NOMO-1 (cell line): ENCODE results near the gene SENP6.

Experiments
- DNase-seq, 2 experiments: peaks; one replicate each; lab custom pipeline; 2025; ENCODE audit not compliant: unreplicated experiment in 2 of 2; lab: John Stamatoyannopoulos, UW

Gene SENP6

DNA sequence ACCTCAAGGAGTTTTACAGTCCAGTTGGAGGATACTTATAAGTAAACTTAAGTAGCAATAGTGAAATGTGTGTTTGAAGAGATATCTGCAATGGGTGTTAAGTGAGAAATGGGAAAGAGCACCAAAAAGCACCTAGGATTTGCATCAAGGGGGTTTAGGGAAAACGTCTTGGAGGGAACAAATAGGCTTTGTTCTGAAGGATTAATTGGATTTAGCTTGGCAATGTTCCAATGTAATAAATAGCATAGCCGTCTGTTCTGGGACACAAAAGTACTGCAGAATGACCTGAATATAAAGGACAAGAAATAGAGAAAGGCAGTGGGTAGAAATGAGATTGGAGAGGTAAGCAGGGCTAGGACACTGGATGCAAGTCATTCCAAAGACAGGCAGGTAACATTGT is 144.5 kb downstream of the SENP6 start:
- DNase-seq, result no peak

DNA sequence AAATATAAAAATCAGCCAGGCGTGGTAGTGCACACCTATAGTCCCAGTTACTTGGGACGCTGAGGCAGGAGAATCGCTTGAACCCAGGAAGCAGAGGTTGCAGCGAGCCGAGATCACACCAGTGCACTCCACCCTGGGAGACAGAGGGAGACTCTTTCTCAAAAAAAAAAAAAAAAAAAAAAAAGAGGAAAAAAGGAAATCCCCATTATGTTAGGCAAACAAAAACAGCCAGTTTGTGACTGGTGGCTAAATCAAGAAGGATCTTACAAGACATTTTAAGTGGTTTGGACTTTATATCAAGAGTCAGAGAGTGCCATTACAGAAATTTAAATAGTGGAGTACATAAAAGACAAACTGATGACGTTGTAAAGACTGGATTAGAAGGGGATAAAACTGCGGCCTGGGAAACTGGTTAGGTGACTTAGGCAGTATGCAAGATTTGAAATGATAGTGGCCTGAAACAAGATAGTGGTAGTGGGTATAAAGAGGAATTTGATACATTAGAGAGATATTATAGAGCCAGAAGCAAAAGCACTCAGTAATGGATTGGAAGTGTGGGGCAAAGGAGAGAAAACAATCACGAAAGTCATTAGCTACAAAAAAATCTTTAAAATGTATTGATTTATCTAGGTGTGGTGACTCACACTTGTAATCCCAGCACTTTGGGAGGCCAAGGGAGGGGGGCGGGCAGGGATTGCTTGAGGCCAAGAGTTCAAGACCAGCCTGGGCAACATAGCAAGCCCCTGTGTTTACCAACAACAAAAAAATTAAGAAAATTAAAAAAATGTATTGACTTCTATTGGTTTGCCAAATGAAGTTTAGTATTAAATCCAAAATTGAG is 145.7 kb downstream of the SENP6 start:
- DNase-seq, result no peak

GRCh38 chr6:75748003-75748742 is 146.5 kb downstream of the SENP6 start:
- peak; percentile 46 to 78 for DNase-seq

DNA sequence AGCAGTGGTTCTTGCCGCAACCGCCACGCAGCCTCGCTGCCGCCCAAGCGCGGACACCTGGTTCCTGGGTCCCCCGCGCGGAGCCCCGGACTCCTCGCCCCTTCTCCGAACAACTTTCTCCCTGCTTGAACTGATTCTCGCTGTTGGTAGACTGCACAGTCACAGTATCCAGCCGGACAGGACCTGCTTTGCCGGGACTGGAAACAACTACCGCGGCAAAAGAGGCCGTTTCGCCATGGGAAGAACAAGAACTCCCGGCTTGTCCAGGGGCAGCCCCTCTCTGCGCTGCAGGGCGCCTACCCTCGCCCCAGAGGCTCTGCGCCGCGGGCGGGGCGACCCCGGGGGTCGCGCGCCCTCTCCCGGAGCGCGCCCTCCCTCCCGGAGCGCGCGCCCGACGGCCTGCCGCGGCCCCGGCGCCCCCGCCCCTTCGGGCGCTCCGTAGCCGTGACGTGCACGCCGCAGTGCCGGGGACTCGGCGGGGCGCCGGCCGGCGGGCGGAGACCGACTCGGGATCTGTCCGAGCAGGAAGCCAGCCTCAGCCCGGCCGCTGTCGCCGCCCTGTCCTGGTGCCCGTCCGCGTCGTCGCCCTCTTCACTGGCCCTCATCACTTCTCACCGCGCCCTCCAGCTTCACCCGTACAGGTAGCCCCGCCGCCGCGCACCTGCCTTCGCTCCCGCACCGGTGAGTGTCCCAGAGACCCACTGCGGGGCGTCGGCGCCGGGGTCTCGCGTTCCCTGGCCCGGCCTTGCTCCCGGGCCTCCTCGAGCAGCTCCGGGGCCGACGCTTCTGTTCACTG is 147.3 kb downstream of the SENP6 start, which contains the start of gene MYO6:
MYO6 (plus strand) TSS at position 497 of the 796 bp plus-strand sequence. CDS start 68,309 bp downstream, outside the sequence.
- peak; percentile 35 to 57 for DNase-seq

DNA sequence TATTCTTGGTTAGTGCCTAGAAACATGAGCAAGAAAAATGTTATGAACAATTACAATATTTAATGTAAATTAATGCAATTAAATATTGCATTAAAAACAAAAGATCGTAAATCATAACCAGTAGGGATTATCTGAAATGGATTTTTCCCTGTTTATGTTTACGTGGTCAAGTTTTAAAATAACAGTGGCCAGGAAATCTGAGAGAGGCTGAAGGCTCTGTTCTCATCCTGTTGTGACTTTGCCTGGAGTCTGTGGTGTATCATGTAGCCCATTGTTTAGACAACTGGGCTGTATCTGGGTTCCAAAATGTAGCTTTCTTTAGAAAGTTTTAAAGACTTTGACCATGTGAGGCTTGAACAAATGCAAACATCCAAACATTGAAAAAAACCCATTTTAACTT is 149.8 kb downstream of the SENP6 start:
- DNase-seq, result no peak

GRCh38 chr6:75752365-75752764 is 150.7 kb downstream of the SENP6 start:
- no peak for DNase-seq

GRCh38 chr6:75755704-75756103 is 154.0 kb downstream of the SENP6 start:
- DNase-seq, result peak; percentile 40 to 68

DNA sequence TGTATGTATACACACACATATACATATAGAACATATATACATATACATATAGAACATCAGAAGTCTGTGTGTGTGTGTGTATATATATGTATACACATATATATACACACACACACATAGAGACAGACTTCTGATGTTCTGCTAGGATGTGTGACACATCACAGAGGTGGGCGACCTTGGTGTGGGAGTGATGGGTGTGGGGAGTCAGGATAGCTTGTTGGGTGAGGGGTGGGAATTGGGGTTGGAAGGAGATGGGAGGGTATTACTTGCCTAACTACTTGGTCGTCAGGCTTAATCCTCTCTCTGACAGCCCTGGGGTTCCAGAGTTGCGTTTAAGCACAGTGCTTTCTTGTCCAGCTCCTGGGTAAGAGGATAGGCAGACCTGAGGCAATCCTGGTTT is 155.6 kb downstream of the SENP6 start:
- no peak for DNase-seq

GRCh38 chr6:75758061-75758460 is 156.4 kb downstream of the SENP6 start:
- DNase-seq, result peak; percentile 67 to 76

DNA sequence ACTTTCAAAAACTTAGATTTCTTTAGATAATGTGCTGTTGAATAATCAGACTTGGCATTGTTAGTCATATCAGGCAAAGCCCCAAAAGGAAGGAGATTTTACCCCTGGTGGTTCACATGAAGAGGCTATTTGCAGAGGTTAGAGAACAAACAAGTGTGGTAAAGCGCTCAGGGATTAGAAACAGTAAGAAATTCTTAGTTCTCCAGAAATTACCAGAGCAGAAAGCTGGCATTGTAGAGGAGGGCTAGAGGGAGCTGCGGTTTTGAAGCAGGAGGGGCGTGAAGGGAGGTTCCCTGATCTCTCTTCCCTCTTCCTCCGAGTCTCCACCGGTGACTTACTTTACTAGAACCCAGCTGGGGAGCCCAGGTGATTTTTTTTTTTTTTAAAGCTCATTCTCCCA is 157.5 kb downstream of the SENP6 start:
- peak; percentile 32 to 61 for DNase-seq

DNA sequence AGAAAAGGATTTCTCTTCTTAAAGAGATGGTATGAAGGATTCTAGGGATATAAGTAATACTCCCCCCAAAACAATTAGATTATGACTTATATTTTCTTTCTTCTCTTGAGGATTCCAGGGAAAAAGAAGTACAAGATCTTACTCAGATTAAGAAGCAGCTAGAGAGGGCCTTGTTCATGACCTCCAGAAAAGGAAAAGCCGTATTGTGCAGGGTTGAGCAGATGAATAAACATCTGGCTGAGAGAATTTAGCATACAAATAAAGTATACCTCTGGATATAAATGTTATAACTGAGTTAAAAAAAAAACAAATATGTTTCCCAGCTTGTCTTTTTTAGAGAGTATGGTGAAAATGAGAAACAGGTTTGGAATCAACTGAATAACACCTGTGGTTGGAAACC is 158.6 kb downstream of the SENP6 start:
- no peak for DNase-seq

GRCh38 chr6:75761489-75761888 is 159.8 kb downstream of the SENP6 start:
- no peak for DNase-seq

DNA sequence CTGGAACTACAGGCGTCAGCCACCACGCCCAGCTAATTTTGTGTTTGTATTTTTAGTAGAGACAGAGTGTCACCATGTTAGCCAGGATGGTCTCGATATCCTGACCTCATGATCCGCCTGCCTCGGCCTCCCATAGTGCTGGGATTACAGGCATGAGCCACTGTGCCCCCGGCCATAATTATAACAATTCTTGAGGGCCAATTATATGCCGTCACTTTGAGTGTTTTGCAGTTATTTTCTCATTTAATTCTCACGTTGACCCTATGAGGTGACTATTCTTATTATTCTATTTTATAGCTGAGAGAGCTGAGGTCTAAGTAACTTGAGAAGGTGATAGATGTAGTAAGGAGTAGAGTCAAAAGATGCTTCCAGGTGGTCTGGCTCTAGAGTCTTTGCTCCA is 160.4 kb downstream of the SENP6 start:
- DNase-seq, result no peak

GRCh38 chr6:75766387-75766786 is 164.7 kb downstream of the SENP6 start:
- DNase-seq, result no peak
